Endodermal cell (in vitro differentiated cells): ENCODE data around the gene NAP1L1. TPM values are rescaled to one million over a fixed set of nuclear protein-coding genes. Genes with fewer than 3 reads are reported as not detected.

ENCODE experiments used
- DNase-seq: peaks from one replicate; pipeline ENCODE4 v3.0.0-alpha.2; 2017
- H3K27ac ChIP-seq: 2 replicates; pipeline ENCODE4 v1.5.1; 2013; ENCODE audit warnings: mild to moderate bottlenecking, low read depth, low read length, moderate library complexity
- H3K27me3 ChIP-seq: 2 replicates; pipeline ENCODE4 v1.6.1; 2013; ENCODE audit warnings: mild to moderate bottlenecking, low read length, moderate library complexity; ENCODE audit not compliant: insufficient read depth, control insufficient read depth, poor library complexity, severe bottlenecking
- H3K36me3 ChIP-seq: 2 replicates; pipeline ENCODE4 v1.7.0; 2013; ENCODE audit warnings: mild to moderate bottlenecking, low read length, moderate library complexity; ENCODE audit not compliant: control insufficient read depth, insufficient read depth
- H3K4me1 ChIP-seq: one replicate; pipeline ENCODE4 v1.7.0; 2013; ENCODE audit warnings: low read length; ENCODE audit not compliant: control insufficient read depth, insufficient read depth
- H3K4me3 ChIP-seq: 2 replicates; pipeline ENCODE4 v1.5.1; 2013; ENCODE audit warnings: mild to moderate bottlenecking, low read length, moderate library complexity
- H3K9ac ChIP-seq: 2 replicates; pipeline ENCODE4 v1.6.1; 2013; ENCODE audit warnings: mild to moderate bottlenecking, low read length, moderate library complexity; ENCODE audit not compliant: poor library complexity, severe bottlenecking; ENCODE audit errors: extremely low read depth
- H3K9me3 ChIP-seq: 2 replicates; pipeline ENCODE4 v1.6.1; 2013; ENCODE audit warnings: mild to moderate bottlenecking, low read length, moderate library complexity; ENCODE audit not compliant: control insufficient read depth
- H3K27ac Mint-ChIP-seq: 2 replicates; pipeline ENCODE4 v1.8.0; 2020; ENCODE audit warnings: mixed read lengths
- H3K27me3 Mint-ChIP-seq: 2 replicates; pipeline ENCODE4 v1.8.0; 2021; ENCODE audit warnings: mild to moderate bottlenecking, mixed read lengths; ENCODE audit not compliant: insufficient read depth
- H3K36me3 Mint-ChIP-seq: 2 replicates; pipeline ENCODE4 v1.8.0; 2020; ENCODE audit warnings: low read depth, mixed read lengths
- H3K4me1 Mint-ChIP-seq: 2 replicates; pipeline ENCODE4 v1.8.0; 2020; ENCODE audit warnings: mixed read lengths
- H3K4me3 Mint-ChIP-seq: 2 replicates; pipeline ENCODE4 v1.8.0; 2020; ENCODE audit warnings: mild to moderate bottlenecking, moderate library complexity, mixed read lengths
- H3K9me3 Mint-ChIP-seq: 2 replicates; pipeline ENCODE4 v1.8.0; 2020; ENCODE audit warnings: mild to moderate bottlenecking, mixed read lengths
- WGBS, 2 experiments: methylation state at CpG; one replicate each; pipeline versions ENCODE4 v1.1.5 to v1.1.7; 2013; ENCODE audit warnings: missing lambda C conversion rate in 2 of 2, mixed read lengths in 1 of 2; ENCODE audit not compliant: insufficient coverage in 1 of 2, insufficient read length in 1 of 2; 5-methylcytosine and 5-hydroxymethylcytosine counted together
- total RNA-seq, 2 donors: library from RNA; stranded (reverse); fragmentation: NEBNext Ultra II Directional in 1 of 2; extraction: Animal tissue kit (Norgen Biotek cat#: 25700) in 1 of 2; gene quantifications; 2 replicates in 1 of 2; 3 replicates in 1 of 2; pipeline ENCODE4 v1.2.1, GENCODE V29; 2021
- TF ChIP-seq, protein P1 (sequence below): fragments of 200-600 bp; sonication (generic); conservative IDR thresholded peaks from 2 replicates; pipeline ENCODE4 v1.5.0; 2021; ENCODE audit warnings: antibody characterized with exemption, mild to moderate bottlenecking

NAP1L1 gene
- total RNA-seq, 2 donors from 2014 or later = 711 to 829 TPM

DNA sequence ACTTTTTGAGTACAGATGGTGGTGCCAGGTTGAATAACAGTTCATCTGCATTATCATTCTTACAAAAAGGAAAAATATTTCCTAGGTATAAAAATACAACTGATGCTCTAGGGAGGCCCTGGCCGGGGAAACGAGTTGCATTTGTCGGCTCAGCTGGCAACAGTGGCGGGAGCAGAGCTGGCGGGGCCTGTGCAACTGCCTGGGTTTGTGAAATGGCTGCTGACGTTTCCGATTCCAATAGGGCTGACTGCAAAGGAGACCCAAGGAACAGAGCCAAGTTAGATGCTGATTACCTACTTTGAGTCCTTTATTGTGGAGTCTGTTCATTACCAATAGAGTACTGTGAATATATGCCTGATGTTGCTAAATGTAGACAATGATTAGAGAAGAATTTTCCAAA is 27.2 kb downstream of the NAP1L1 start:
- H3K4me1 ChIP-seq = no peaks in the 10 kb centered on the region
- H3K9me3 ChIP-seq = no peaks in the 10 kb centered on the region
- no peaks in the 10 kb centered on the region for H3K9me3 Mint-ChIP-seq
- no peak overlapping the region for H3K4me3 ChIP-seq
- H3K27me3 Mint-ChIP-seq = no peaks in the 10 kb centered on the region
- peaks cover 4% of the 10 kb centered on the region for H3K4me1 Mint-ChIP-seq
- no peak overlapping the region for H3K9ac ChIP-seq
- 96 to 100% methylated on average over 1 to 7 of the region's 7 CpGs for WGBS, 2 experiments
- TF ChIP-seq, protein P1, sequence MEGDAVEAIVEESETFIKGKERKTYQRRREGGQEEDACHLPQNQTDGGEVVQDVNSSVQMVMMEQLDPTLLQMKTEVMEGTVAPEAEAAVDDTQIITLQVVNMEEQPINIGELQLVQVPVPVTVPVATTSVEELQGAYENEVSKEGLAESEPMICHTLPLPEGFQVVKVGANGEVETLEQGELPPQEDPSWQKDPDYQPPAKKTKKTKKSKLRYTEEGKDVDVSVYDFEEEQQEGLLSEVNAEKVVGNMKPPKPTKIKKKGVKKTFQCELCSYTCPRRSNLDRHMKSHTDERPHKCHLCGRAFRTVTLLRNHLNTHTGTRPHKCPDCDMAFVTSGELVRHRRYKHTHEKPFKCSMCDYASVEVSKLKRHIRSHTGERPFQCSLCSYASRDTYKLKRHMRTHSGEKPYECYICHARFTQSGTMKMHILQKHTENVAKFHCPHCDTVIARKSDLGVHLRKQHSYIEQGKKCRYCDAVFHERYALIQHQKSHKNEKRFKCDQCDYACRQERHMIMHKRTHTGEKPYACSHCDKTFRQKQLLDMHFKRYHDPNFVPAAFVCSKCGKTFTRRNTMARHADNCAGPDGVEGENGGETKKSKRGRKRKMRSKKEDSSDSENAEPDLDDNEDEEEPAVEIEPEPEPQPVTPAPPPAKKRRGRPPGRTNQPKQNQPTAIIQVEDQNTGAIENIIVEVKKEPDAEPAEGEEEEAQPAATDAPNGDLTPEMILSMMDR = no peak
- DNase-seq = no peak
- H3K27me3 ChIP-seq = no peaks in the 10 kb centered on the region
- peaks cover 96% of the 10 kb centered on the region for H3K36me3 ChIP-seq
- H3K27ac Mint-ChIP-seq = peak overlapping the region; percentile 47
- peaks cover 82% of the 10 kb centered on the region for H3K36me3 Mint-ChIP-seq
- H3K27ac ChIP-seq = no peak overlapping the region
- H3K4me3 Mint-ChIP-seq = no peak overlapping the region

DNA sequence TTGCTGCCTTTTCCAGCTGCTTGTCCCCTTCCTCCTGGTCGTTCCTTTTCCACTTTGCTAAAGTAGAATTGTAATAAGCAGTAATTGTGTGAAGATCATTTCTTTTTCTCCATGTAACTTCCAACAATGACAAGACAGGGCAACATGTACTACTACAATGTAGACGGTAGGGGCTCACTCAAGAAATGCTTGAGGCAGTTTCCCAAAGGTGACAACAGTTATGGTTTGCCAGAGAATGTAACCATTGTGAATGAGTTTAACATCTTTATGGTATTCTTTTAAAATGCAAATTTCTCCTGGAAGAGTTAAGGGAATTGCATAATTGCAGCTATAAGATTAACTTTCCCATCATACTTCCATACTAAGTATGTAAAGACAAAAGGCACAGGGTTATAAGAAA is 29.1 kb downstream of the NAP1L1 start:
- Histone ChIP-seq H3K9ac (no peak overlapping the region), H3K4me3 (no peak overlapping the region), H3K36me3 (peaks cover 94% of the 10 kb centered on the region), H3K27me3 (no peaks in the 10 kb centered on the region), H3K9me3 (no peaks in the 10 kb centered on the region), H3K27ac (no peak overlapping the region), H3K4me1 (no peaks in the 10 kb centered on the region)
- Mint-ChIP-seq H3K4me1 (peaks cover 4% of the 10 kb centered on the region), H3K36me3 (peaks cover 80% of the 10 kb centered on the region), H3K4me3 (no peak overlapping the region), H3K27ac (no peak overlapping the region), H3K9me3 (no peaks in the 10 kb centered on the region), H3K27me3 (no peaks in the 10 kb centered on the region)
- TF ChIP-seq, protein P1 = peak; percentile 53
- WGBS, 2 experiments = 71 to 83% methylated on average over 1 of the region's 2 CpGs
- DNase-seq = no peak

DNA sequence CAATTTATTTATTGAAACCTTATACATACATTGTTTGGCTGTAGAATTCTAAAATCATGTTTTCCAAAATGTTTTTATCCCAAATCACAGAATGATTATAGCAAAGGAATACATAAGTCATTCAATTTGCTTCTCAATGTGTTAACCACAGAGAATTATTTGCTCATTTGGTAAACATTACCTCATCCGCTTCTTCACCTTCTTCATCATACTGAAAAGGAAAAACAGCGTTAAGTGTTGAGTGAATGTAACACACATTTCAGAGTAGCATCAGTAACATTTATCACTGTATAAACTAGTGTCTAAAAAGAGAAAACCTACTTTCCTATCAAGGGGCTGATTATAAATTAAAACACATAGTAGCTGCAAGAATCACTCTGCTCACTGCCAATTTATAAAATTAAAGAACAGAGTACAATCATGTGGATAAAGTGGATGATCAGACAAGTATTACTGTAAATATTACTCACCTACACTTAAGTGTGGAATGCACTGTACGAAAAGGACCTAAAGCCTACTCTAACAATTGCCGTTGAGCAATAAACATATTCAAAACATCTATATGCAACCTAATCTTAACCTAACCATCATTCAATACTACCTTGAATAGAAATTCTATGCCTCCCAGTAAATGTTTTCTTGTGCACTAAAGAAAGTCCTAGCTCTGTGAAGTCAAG is 34.8 kb downstream of the NAP1L1 start:
- H3K27me3 Mint-ChIP-seq = no peaks in the 10 kb centered on the region
- DNase-seq = no peak
- WGBS, 2 experiments = 97 to 100% methylated on average over 2 to 4 of the region's 4 CpGs
- Histone ChIP-seq H3K27me3 (no peaks in the 10 kb centered on the region), H3K9ac (no peak overlapping the region), H3K9me3 (no peaks in the 10 kb centered on the region), H3K4me3 (no peak overlapping the region), H3K4me1 (no peaks in the 10 kb centered on the region), H3K27ac (no peak overlapping the region), H3K36me3 (peaks cover 92% of the 10 kb centered on the region)
- TF ChIP-seq, protein P1 = no peak
- H3K4me1 Mint-ChIP-seq = no peaks in the 10 kb centered on the region
- no peak overlapping the region for H3K4me3 Mint-ChIP-seq
- H3K27ac Mint-ChIP-seq = no peak overlapping the region
- H3K9me3 Mint-ChIP-seq = no peaks in the 10 kb centered on the region
- H3K36me3 Mint-ChIP-seq = peaks cover 69% of the 10 kb centered on the region
